Lung (tissue), 12 donors: Measurements from ENCODE around the gene MUC5B. TPM values are rescaled to one million over a fixed set of nuclear protein-coding genes. Genes with fewer than 3 reads are reported as not detected.

Experiments
- ATAC-seq: fragments of 200-7000 bp; cut with Tn5 transposase; one replicate; pipeline ENCODE4 v1.9.1; 2020; ENCODE audit warnings: moderate number of reproducible peaks; ENCODE audit not compliant: insufficient read depth, low FRiP score
- DNase-seq, 3 donors: peaks; one replicate each; pipeline ENCODE4 v3.0.0-alpha.2; 2013 to 2017
- H3K27ac ChIP-seq, 2 donors: one replicate each; pipeline ENCODE4 v1.5.1; 2013; ENCODE audit warnings: mild to moderate bottlenecking in 2 of 2, moderate library complexity in 2 of 2, control low read depth in 1 of 2, inconsistent platforms in 1 of 2, low read depth in 1 of 2, low read length in 1 of 2
- H3K27me3 ChIP-seq, 3 donors: one replicate each; pipeline ENCODE4 v1.5.1; 2013; ENCODE audit warnings: low read length in 2 of 3; ENCODE audit not compliant: control insufficient read depth in 3 of 3, insufficient read depth in 3 of 3
- H3K36me3 ChIP-seq, 4 donors: one replicate each; pipeline ENCODE4 v1.5.1; 2013; ENCODE audit warnings: low read length in 4 of 4, mild to moderate bottlenecking in 1 of 4, moderate library complexity in 1 of 4; ENCODE audit not compliant: control insufficient read depth in 4 of 4, insufficient read depth in 4 of 4
- H3K4me1 ChIP-seq, 5 donors: one replicate each; pipeline ENCODE4 v1.5.1; 2013; ENCODE audit warnings: low read length in 5 of 5, mild to moderate bottlenecking in 2 of 5, moderate library complexity in 1 of 5; ENCODE audit not compliant: control insufficient read depth in 5 of 5, insufficient read depth in 5 of 5
- H3K4me3 ChIP-seq: one replicate; pipeline ENCODE4 v1.5.1; 2013; ENCODE audit warnings: mild to moderate bottlenecking, control low read depth, moderate library complexity
- H3K9ac ChIP-seq, 2 donors: one replicate each; pipeline ENCODE4 v1.5.1; 2013; ENCODE audit warnings: low read length in 2 of 2, control low read depth in 1 of 2; ENCODE audit not compliant: insufficient read depth in 1 of 2
- H3K9me3 ChIP-seq, 4 donors: one replicate each; pipeline ENCODE4 v1.5.1; 2013; ENCODE audit warnings: low read length in 3 of 4, mild to moderate bottlenecking in 1 of 4, moderate library complexity in 1 of 4; ENCODE audit not compliant: control insufficient read depth in 4 of 4, insufficient read depth in 3 of 4
- WGBS, 2 donors: extraction: QIAGEN DNeasy Blood & Tissue Kit; methylation state at CpG; one replicate each; pipeline ENCODE4 v1.1.7; 2013; 5-methylcytosine and 5-hydroxymethylcytosine counted together
- polyA plus RNA-seq, 2 donors: library from polyadenylated mRNA; stranded (reverse); fragments of 200-250 nt; gene quantifications; one replicate each; pipeline ENCODE4 v1.2.1, GENCODE V29; 2013
- total RNA-seq, 2 donors: library from RNA; depleted of rRNA in 1 of 2; stranded (reverse); fragments of >200 nt in 1 of 2; gene quantifications; one replicate each; pipeline ENCODE4 v1.2.1, GENCODE V29; 2014 to 2021
- TF ChIP-seq, protein P1 (sequence below): IDR thresholded peaks from 2 replicates; pipeline ENCODE4 v1.5.1; 2012; ENCODE audit warnings: mild to moderate bottlenecking; ENCODE audit errors: control extremely low read depth, extremely low read depth
- donor health status: control.
- donor health status: control.
- donor health status: Bipolar disorder and iron deficiency.
- donor health status: healthy.
- donor health status: DM: yes; HTN: yes; CAD: no.

MUC5B gene
- total and polyA plus RNA-seq, 4 donors, result 5.6 to 181 (median 28.2) TPM

DNA sequence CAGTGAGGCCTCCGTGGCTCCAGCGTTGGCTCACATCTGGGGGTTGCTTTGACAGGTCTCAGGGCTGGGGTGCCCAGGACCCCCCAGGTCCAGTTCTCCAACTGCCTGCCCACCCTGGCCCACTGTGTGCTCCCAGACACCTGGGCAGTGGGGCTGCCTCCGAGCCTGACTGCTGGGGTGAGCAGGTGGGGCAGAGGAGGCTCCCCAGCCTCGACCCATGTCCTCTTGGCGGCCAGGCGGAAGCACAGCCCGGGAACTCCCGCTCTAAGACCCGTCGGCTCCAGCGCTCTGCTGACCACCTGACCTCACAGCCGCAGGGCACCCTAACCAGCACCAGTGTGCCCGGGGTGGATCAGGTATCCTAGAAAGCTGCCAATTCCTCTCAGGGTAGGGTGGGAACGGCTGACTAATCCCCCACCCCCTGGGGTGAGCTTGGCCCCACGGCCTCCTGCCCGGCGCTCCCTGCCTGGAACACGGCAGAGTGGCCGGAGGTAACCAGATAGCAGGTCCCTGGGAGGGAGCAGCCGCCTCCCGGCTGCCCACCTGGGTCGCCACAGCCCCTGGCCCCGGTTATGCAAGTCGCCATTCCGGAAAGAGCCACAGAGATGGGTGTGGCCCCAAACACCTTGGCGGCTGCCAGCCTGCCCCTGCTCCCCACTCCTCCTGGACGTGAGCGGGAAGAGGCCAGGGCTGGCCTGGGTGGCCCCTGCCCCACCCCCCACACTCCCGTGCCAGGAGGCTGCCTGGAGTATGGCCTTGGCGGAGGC lies 19.2 kb upstream of the MUC5B start:
- WGBS, 2 donors, result 68 to 78% methylated on average over 25 to 30 of the region's 30 CpGs
- peak in 1 of 3 donors; percentile 9 for DNase-seq
- TF ChIP-seq, protein P1, sequence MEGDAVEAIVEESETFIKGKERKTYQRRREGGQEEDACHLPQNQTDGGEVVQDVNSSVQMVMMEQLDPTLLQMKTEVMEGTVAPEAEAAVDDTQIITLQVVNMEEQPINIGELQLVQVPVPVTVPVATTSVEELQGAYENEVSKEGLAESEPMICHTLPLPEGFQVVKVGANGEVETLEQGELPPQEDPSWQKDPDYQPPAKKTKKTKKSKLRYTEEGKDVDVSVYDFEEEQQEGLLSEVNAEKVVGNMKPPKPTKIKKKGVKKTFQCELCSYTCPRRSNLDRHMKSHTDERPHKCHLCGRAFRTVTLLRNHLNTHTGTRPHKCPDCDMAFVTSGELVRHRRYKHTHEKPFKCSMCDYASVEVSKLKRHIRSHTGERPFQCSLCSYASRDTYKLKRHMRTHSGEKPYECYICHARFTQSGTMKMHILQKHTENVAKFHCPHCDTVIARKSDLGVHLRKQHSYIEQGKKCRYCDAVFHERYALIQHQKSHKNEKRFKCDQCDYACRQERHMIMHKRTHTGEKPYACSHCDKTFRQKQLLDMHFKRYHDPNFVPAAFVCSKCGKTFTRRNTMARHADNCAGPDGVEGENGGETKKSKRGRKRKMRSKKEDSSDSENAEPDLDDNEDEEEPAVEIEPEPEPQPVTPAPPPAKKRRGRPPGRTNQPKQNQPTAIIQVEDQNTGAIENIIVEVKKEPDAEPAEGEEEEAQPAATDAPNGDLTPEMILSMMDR, result no peak
- Histone ChIP-seq H3K27ac (no peak overlapping the region), H3K27me3 (peaks cover 0 to 5% (median 1%) of the 10 kb centered on the region in 3 donors), H3K36me3 (no peaks in the 10 kb centered on the region), H3K4me3 (no peak overlapping the region), H3K9ac (no peak overlapping the region), H3K4me1 (no peaks in the 10 kb centered on the region), H3K9me3 (peaks cover 0 to under 1% (median 0%) of the 10 kb centered on the region in 4 donors)
- ATAC-seq, result no peak

DNA sequence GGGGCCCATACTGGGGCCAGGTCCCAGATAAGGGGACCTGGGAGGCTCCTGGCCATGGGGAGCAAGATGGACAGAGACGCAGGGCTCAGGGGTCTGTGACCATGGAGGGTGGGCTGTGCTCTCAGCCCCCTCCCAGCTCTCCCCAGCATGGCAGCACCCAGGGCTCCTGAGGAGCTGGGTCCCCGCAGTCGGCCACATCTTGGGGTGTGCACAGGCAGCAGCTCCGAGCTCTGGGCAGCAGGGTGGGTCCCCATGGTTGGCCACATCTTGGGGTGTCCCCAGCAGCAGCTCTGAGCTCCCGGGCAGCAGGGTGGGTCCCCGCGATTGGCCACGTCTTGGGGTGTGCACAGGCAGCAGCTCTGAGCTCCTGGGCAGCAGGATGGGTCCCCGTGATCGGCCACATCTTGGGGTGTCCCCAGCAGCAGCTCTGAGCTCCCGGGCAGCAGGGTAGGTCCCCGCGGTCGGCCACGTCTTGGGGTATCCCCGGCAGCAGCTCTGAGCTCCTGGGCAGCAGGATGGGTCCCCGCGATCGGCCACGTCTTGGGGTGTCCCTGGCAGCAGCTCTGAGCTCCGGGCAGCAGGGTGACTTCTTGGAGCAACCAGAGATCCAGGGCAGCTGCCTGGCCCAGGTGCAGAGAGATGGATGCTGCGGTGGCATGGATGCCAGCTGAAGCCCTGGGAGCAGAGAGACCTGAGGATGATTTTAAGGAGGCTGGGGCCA lies 18.3 kb upstream of the MUC5B start:
- Histone ChIP-seq H3K27me3 (peaks cover 0 to 5% (median 0%) of the 10 kb centered on the region in 3 donors), H3K9me3 (peaks cover 0 to 8% (median 0%) of the 10 kb centered on the region in 4 donors), H3K4me3 (no peak overlapping the region), H3K36me3 (no peaks in the 10 kb centered on the region), H3K4me1 (no peaks in the 10 kb centered on the region), H3K27ac (no peak overlapping the region), H3K9ac (no peak overlapping the region)
- DNase-seq (peak in 1 of 3 donors; percentile 1), ATAC-seq (no peak)
- 87 to 88% methylated on average over 22 of the region's 22 CpGs for WGBS, 2 donors
- TF ChIP-seq, protein P1, result no peak

GRCh38 chr11:1205121-1205986 lies 17.5 kb upstream of the MUC5B start:
- Histone ChIP-seq H3K27me3 (no peaks in the 10 kb centered on the region), H3K9ac (no peak overlapping the region), H3K4me3 (no peak overlapping the region), H3K9me3 (peaks cover 0 to 12% (median 0%) of the 10 kb centered on the region in 4 donors), H3K27ac (no peak overlapping the region), H3K36me3 (no peaks in the 10 kb centered on the region), H3K4me1 (no peaks in the 10 kb centered on the region)
- no peak for ATAC-seq
- no peak for DNase-seq
- 70 to 77% methylated on average over 35 of the region's 35 CpGs for WGBS, 2 donors
- TF ChIP-seq, protein P1, result no peak
